Measurements from ENCODE around the gene PRELID3B. TPM values are rescaled to one million over a fixed set of nuclear protein-coding genes. Genes with fewer than 3 reads are reported as not detected.

The PRELID3B gene
- total and polyA plus RNA-seq, 4 donors, result 19.5 to 44.2 (median 28.5) TPM

DNA sequence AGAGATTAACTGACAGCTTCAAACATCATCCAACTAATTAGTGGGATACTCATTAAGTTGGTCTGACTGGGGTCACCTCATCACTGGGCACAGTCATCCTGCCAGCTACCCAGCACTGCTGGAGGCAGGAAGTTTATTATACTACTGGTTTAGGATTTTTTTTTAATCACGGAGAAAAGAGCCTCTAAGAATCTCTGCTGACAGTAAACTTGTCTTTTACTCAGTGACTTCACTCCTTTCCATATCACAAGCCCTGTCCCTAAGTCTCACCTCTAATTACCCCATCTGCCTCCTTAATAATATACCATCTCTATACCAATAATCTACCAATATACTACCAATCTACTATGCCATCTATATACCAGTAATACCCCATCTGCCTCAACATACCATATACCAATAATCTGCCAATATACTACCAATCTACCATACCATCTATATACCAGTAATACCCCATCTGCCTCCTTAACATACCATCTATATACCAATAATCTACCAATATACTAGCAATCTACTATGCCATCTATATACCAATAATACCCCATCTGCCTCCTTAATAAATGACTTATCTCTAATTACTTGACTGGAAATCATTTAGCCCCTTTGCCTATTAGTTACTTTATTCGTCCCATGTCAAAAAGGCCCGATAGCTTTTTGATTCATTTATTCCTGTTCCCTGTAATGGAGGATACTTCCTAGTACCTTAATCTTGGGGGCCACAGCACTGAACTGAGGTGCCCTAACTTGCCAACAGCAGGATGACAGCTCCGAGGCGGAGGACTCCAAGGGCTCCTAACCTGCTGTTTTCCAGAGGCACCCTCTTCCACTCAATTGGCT is 15.5 kb downstream of the PRELID3B start:
- H3K27me3 ChIP-seq (ENCODE audit: control insufficient read depth in 1 of 2, insufficient read depth in 2 of 2, low read length in 1 of 2), result no peaks in the 10 kb centered on the region
- no peaks in the 10 kb centered on the region for H3K9me3 ChIP-seq (ENCODE audit: control insufficient read depth, low read length)
- WGBS, 2 donors, result 70 to 75% methylated on average over 5 of the region's 5 CpGs
- peaks cover 0 to 5% of the 10 kb centered on the region in 2 donors for H3K4me1 ChIP-seq (ENCODE audit: control insufficient read depth in 1 of 2, insufficient read depth in 2 of 2, low read length in 2 of 2)
- ATAC-seq (ENCODE audit: low FRiP score) (no peak), DNase-seq (no peak)
- no peak overlapping the region for H3K4me3 ChIP-seq (ENCODE audit: low read length in 2 of 2)
- no peak overlapping the region for H3K27ac ChIP-seq (ENCODE audit: low read depth in 1 of 2, low read length in 2 of 2)
- H3K36me3 ChIP-seq (ENCODE audit: control insufficient read depth in 1 of 2, insufficient read depth in 2 of 2, low read length in 1 of 2), result peaks cover 0 to 6% of the 10 kb centered on the region in 2 donors
- intact Hi-C loops (cut with DNase I), result no loop called here

DNA sequence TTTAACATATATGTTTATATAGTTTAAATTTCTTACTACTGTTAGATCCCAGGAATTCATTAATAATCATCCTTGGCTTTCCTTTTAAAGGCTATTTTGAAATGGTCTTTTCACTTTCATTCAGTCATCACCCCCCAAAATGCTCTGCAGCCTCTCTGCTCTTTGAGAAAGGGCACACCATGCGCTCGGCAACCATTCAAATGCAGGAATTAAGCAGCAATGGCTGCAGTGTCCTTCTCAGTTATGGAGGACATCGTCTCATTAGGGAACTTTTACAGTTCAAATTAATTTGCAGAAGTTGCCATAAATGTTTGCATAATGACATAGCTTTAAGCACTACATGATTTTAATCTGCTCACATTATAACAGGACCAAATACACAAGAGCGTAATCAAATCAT is 17.1 kb downstream of the PRELID3B start:
- no peak for ATAC-seq (ENCODE audit: low FRiP score)
- Histone ChIP-seq H3K9me3 (ENCODE audit: control insufficient read depth, low read length) (no peaks in the 10 kb centered on the region), H3K36me3 (ENCODE audit: control insufficient read depth in 1 of 2, insufficient read depth in 2 of 2, low read length in 1 of 2) (peaks cover 0 to 6% of the 10 kb centered on the region in 2 donors), H3K27me3 (ENCODE audit: control insufficient read depth in 1 of 2, insufficient read depth in 2 of 2, low read length in 1 of 2) (no peaks in the 10 kb centered on the region), H3K4me3 (ENCODE audit: low read length in 2 of 2) (no peak overlapping the region), H3K27ac (ENCODE audit: low read depth in 1 of 2, low read length in 2 of 2) (no peak overlapping the region), H3K4me1 (ENCODE audit: control insufficient read depth in 1 of 2, insufficient read depth in 2 of 2, low read length in 2 of 2) (peaks cover 0 to 5% of the 10 kb centered on the region in 2 donors)
- WGBS, 2 donors, result 90 to 92% methylated on average over 4 of the region's 4 CpGs
- intact Hi-C loops (cut with DNase I), result no loop called here
- DNase-seq, result no peak

DNA sequence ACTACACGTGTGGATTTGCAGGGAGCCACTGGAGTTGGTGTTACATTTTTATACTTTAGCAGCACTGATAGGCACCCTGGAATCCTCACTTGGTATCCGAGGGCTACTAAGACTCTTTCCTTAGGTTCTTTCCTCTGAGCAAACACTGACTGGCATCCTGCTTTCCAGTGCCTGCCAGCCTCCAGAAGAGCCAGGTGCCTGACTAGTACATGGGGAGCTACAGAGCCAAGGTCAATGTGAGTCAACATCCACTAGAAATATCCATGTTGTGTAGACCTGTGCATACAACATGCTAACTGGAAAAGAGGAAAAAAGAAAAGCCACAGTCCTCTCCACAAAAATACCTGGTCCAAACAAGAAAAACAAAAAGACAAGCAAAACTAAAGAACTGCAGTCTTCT is 17.5 kb downstream of the PRELID3B start:
- Histone ChIP-seq H3K27me3 (ENCODE audit: control insufficient read depth in 1 of 2, insufficient read depth in 2 of 2, low read length in 1 of 2) (no peaks in the 10 kb centered on the region), H3K9me3 (ENCODE audit: control insufficient read depth, low read length) (no peaks in the 10 kb centered on the region), H3K4me1 (ENCODE audit: control insufficient read depth in 1 of 2, insufficient read depth in 2 of 2, low read length in 2 of 2) (peaks cover 0 to 5% of the 10 kb centered on the region in 2 donors), H3K36me3 (ENCODE audit: control insufficient read depth in 1 of 2, insufficient read depth in 2 of 2, low read length in 1 of 2) (peaks cover 0 to 6% of the 10 kb centered on the region in 2 donors), H3K4me3 (ENCODE audit: low read length in 2 of 2) (no peak overlapping the region), H3K27ac (ENCODE audit: low read depth in 1 of 2, low read length in 2 of 2) (no peak overlapping the region)
- ATAC-seq (ENCODE audit: low FRiP score) (no peak), DNase-seq (no peak)
- 57 to 58% methylated on average over 2 of the region's 2 CpGs for WGBS, 2 donors
- intact Hi-C loops (cut with DNase I), result no loop called here

DNA sequence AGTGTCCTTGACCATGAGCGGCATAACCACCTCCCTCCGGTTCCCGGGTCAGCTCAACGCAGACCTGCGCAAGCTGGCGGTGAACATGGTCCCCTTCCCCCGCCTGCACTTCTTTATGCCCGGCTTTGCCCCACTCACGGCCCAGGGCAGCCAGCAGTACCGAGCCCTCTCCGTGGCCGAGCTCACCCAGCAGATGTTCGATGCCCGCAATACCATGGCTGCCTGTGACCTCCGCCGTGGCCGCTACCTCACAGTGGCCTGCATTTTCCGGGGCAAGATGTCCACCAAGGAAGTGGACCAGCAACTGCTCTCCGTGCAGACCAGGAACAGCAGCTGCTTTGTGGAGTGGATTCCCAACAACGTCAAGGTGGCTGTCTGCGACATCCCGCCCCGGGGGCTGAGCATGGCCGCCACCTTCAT is 18.5 kb downstream of the PRELID3B start:
- peaks cover 0 to 5% of the 10 kb centered on the region in 2 donors for H3K4me1 ChIP-seq (ENCODE audit: control insufficient read depth in 1 of 2, insufficient read depth in 2 of 2, low read length in 2 of 2)
- no peaks in the 10 kb centered on the region for H3K27me3 ChIP-seq (ENCODE audit: control insufficient read depth in 1 of 2, insufficient read depth in 2 of 2, low read length in 1 of 2)
- no peak for DNase-seq
- intact Hi-C loops (cut with DNase I), result no loop called here
- H3K27ac ChIP-seq (ENCODE audit: low read depth in 1 of 2, low read length in 2 of 2), result no peak overlapping the region
- no peaks in the 10 kb centered on the region for H3K9me3 ChIP-seq (ENCODE audit: control insufficient read depth, low read length)
- no peak for ATAC-seq (ENCODE audit: low FRiP score)
- no peak overlapping the region for H3K4me3 ChIP-seq (ENCODE audit: low read length in 2 of 2)
- 95 to 96% methylated on average over 24 of the region's 24 CpGs for WGBS, 2 donors
- peaks cover 0 to 6% of the 10 kb centered on the region in 2 donors for H3K36me3 ChIP-seq (ENCODE audit: control insufficient read depth in 1 of 2, insufficient read depth in 2 of 2, low read length in 1 of 2)

DNA sequence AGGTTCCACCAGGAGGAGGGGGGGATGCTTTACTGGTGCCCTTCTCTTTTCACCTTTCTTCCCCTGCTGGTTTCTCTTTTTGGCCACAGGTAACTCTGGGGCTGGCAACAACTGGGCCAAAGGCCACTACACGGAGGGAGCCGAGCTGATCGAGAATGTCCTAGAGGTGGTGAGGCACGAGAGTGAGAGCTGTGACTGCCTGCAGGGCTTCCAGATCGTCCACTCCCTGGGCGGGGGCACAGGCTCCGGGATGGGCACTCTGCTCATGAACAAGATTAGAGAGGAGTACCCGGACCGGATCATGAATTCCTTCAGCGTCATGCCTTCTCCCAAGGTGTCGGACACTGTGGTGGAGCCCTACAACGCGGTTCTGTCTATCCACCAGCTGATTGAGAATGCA is 19.0 kb downstream of the PRELID3B start:
- no peaks in the 10 kb centered on the region for H3K4me1 ChIP-seq (ENCODE audit: control insufficient read depth in 1 of 2, insufficient read depth in 2 of 2, low read length in 2 of 2)
- no peak overlapping the region for H3K4me3 ChIP-seq (ENCODE audit: low read length in 2 of 2)
- 93 to 94% methylated on average over 13 of the region's 13 CpGs for WGBS, 2 donors
- intact Hi-C loops (cut with DNase I), result no loop called here
- H3K27me3 ChIP-seq (ENCODE audit: control insufficient read depth in 1 of 2, insufficient read depth in 2 of 2, low read length in 1 of 2), result no peaks in the 10 kb centered on the region
- DNase-seq (no peak), ATAC-seq (ENCODE audit: low FRiP score) (no peak)
- no peaks in the 10 kb centered on the region for H3K9me3 ChIP-seq (ENCODE audit: control insufficient read depth, low read length)
- H3K36me3 ChIP-seq (ENCODE audit: control insufficient read depth in 1 of 2, insufficient read depth in 2 of 2, low read length in 1 of 2), result peaks cover 0 to 6% of the 10 kb centered on the region in 2 donors
- H3K27ac ChIP-seq (ENCODE audit: low read depth in 1 of 2, low read length in 2 of 2), result no peak overlapping the region

DNA sequence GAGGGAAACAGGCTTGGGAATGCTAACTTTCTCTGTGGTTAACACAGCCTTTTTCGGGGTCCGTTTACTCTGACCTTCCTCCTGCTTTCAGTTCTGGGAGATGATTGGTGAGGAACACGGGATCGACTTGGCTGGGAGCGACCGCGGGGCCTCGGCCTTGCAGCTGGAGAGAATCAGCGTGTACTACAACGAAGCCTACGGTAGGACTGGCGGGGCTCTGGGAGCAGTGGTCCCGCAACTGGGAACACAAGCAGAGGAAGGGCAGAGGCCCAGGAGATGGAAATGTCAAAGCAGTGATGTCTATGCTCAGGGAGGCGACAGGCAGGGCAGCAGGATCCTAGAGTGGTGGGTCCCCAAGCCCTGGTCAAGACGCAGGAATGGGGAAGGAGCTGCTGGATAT is 19.8 kb downstream of the PRELID3B start:
- intact Hi-C loops (cut with DNase I), result no loop called here
- WGBS, 2 donors, result 85 to 89% methylated on average over 15 of the region's 15 CpGs
- Histone ChIP-seq H3K27ac (ENCODE audit: low read depth in 1 of 2, low read length in 2 of 2) (no peak overlapping the region), H3K27me3 (ENCODE audit: control insufficient read depth in 1 of 2, insufficient read depth in 2 of 2, low read length in 1 of 2) (no peaks in the 10 kb centered on the region), H3K4me3 (ENCODE audit: low read length in 2 of 2) (no peak overlapping the region), H3K9me3 (ENCODE audit: control insufficient read depth, low read length) (no peaks in the 10 kb centered on the region), H3K36me3 (ENCODE audit: control insufficient read depth in 1 of 2, insufficient read depth in 2 of 2, low read length in 1 of 2) (peaks cover 0 to 6% of the 10 kb centered on the region in 2 donors), H3K4me1 (ENCODE audit: control insufficient read depth in 1 of 2, insufficient read depth in 2 of 2, low read length in 2 of 2) (no peaks in the 10 kb centered on the region)
- no peak for DNase-seq
- ATAC-seq (ENCODE audit: low FRiP score), result no peak

DNA sequence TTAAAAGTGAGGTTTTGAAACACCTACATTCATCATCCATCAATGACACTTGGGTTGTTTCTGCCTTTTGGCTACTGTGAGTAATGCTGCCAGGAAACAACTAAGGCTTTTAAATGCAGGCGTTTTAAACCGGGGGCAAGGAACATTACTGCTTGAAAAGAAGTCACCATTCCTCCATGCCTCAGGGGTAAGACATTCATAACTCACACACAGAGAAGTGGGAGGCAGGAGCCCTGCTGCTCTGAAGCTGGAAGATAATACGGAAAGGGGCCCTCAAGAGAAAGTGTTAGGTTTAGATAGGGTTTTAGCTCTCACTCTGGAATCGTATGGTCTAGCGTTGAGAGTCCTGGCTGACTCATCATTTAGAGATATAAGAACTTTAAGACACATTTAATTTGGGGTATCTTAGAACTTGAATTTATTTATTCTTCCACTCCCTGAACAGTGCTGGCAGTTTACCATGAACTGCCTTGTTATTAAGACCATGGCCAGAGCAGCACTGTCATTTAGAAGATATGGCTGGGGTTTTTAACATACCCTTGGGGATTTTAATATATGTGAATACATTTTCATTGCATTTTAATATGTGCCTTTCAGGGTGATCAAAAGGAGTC is 21.5 kb downstream of the PRELID3B start:
- Histone ChIP-seq H3K27me3 (ENCODE audit: control insufficient read depth in 1 of 2, insufficient read depth in 2 of 2, low read length in 1 of 2) (no peaks in the 10 kb centered on the region), H3K4me1 (ENCODE audit: control insufficient read depth in 1 of 2, insufficient read depth in 2 of 2, low read length in 2 of 2) (no peaks in the 10 kb centered on the region), H3K36me3 (ENCODE audit: control insufficient read depth in 1 of 2, insufficient read depth in 2 of 2, low read length in 1 of 2) (peaks cover 0 to 6% of the 10 kb centered on the region in 2 donors), H3K27ac (ENCODE audit: low read depth in 1 of 2, low read length in 2 of 2) (no peak overlapping the region), H3K9me3 (ENCODE audit: control insufficient read depth, low read length) (no peaks in the 10 kb centered on the region), H3K4me3 (ENCODE audit: low read length in 2 of 2) (no peak overlapping the region)
- WGBS, 2 donors, result 63 to 65% methylated on average over 5 of the region's 5 CpGs
- DNase-seq, result no peak
- intact Hi-C loops (cut with DNase I), result no loop called here
- no peak for ATAC-seq (ENCODE audit: low FRiP score)

DNA sequence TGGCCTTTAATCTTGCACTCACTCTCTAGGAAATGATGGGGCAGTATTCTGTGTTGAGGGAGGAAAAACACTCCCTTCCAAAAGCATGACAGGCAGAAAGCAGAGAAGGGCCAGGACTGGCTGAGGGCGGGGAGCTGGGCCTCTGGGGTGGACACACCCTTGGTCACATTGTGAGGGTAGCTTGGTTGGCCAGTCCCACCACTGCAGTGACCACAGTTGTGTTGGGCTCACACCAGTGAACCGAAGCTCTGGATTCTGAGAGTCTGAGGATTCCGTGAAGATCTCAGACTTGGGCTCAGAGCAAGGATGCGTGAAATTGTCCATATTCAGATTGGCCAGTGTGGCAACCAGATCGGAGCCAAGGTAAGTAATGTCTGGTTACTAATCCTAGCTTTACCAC is 23.4 kb downstream of the PRELID3B start, which contains the start of gene TUBB1:
Gene TUBB1, plus strand, starts transcription at position 213 of the 400 bp plus-strand sequence. Its CDS starts 94 bp downstream, at position 307.
- WGBS, 2 donors, result 95 to 98% methylated on average over 5 of the region's 5 CpGs
- Histone ChIP-seq H3K4me1 (ENCODE audit: control insufficient read depth in 1 of 2, insufficient read depth in 2 of 2, low read length in 2 of 2) (no peaks in the 10 kb centered on the region), H3K27me3 (ENCODE audit: control insufficient read depth in 1 of 2, insufficient read depth in 2 of 2, low read length in 1 of 2) (no peaks in the 10 kb centered on the region), H3K27ac (ENCODE audit: low read depth in 1 of 2, low read length in 2 of 2) (no peak within 1 kb of the TSS), H3K4me3 (ENCODE audit: low read length in 2 of 2) (no peak within 1 kb of the TSS), H3K36me3 (ENCODE audit: control insufficient read depth in 1 of 2, insufficient read depth in 2 of 2, low read length in 1 of 2) (peaks cover 0 to 3% of the 10 kb centered on the region in 2 donors), H3K9me3 (ENCODE audit: control insufficient read depth, low read length) (no peaks in the 10 kb centered on the region)
- no peak for DNase-seq
- intact Hi-C loops (cut with DNase I), result no loop called here
- ATAC-seq (ENCODE audit: low FRiP score), result no peak

DNA sequence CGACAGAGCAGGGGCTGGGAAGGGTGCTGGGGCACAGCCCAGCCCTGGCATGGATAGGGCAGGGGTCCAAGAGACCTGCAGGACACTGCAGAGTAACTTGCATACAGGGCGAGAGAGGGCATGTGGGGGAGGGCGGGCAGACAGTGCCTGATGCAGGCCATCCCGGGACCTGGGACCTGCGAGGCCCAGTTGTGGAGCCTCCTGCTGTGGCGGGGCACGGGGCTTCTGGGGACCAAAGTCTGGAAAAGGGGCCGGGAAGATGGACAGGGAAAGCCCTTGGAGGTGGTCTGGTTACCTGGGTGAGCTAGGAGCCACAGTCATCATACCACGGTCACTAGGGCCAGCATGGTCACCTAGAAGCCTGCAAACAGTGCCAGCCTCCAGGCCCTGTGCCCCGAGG is 23.8 kb downstream of the PRELID3B start:
- no peak overlapping the region for H3K4me3 ChIP-seq (ENCODE audit: low read length in 2 of 2)
- intact Hi-C loops (cut with DNase I), result no loop called here
- DNase-seq (peak; percentile 36 to 64), ATAC-seq (ENCODE audit: low FRiP score) (no peak)
- H3K27ac ChIP-seq (ENCODE audit: low read depth in 1 of 2, low read length in 2 of 2), result no peak overlapping the region
- H3K9me3 ChIP-seq (ENCODE audit: control insufficient read depth, low read length), result no peaks in the 10 kb centered on the region
- H3K36me3 ChIP-seq (ENCODE audit: control insufficient read depth in 1 of 2, insufficient read depth in 2 of 2, low read length in 1 of 2), result peaks cover 0 to 3% of the 10 kb centered on the region in 2 donors
- WGBS, 2 donors, result 94 to 97% methylated on average over 10 of the region's 10 CpGs
- H3K4me1 ChIP-seq (ENCODE audit: control insufficient read depth in 1 of 2, insufficient read depth in 2 of 2, low read length in 2 of 2), result no peaks in the 10 kb centered on the region
- H3K27me3 ChIP-seq (ENCODE audit: control insufficient read depth in 1 of 2, insufficient read depth in 2 of 2, low read length in 1 of 2), result no peaks in the 10 kb centered on the region
